AG04450 (cell line): ENCODE data around the gene PISD. TPM values are rescaled to one million over a fixed set of nuclear protein-coding genes. Genes with fewer than 3 reads are reported as not detected.

Source experiments
- CTCF ChIA-PET: fragments of 300-600, 350-600 bp; formaldehyde crosslinking; extraction: SDS; loops from one replicate; lab custom pipeline; 2022; ENCODE audit warnings: antibody characterized with exemption, inconsistent platforms; lab: Charles Lee
- POLR2A ChIA-PET: fragments of 350-600 bp; formaldehyde crosslinking; extraction: SDS; loops from one replicate; lab custom pipeline; 2021; ENCODE audit warnings: antibody characterized with exemption, inconsistent platforms; lab: Yijun Ruan, JAX
- DNase-seq: peaks from one replicate; pipeline ENCODE4 v3.0.0-alpha.2; 2011; ENCODE audit warnings: low read depth, low spot score
- H3K27ac ChIP-seq: one replicate; pipeline ENCODE4 v1.5.1; 2012; ENCODE audit warnings: low read depth, low read length, control low read depth
- H3K27me3 ChIP-seq: one replicate; pipeline ENCODE4 v1.6.0; 2012; ENCODE audit warnings: low read length; ENCODE audit not compliant: control insufficient read depth, insufficient read depth
- H3K4me3 ChIP-seq: 2 replicates; pipeline ENCODE4 v1.5.1; 2011; ENCODE audit warnings: mild to moderate bottlenecking, low read depth, low read length, control low read depth
- H3K9me3 ChIP-seq: 2 replicates; pipeline ENCODE4 v1.5.1; 2012; ENCODE audit warnings: low read length; ENCODE audit not compliant: control insufficient read depth, insufficient read depth
- CTCF ChIP-seq: IDR thresholded peaks from 2 replicates; pipeline ENCODE4 v1.5.1; 2011; ENCODE audit warnings: low read depth, low read length, control low read depth, inconsistent platforms
- polyA plus RNA-seq: library from polyadenylated mRNA; depleted of rRNA; stranded (reverse); fragments of >200 nt; gene quantifications from 2 replicates; pipeline ENCODE4 v1.2.3, GENCODE V29; 2011

The PISD gene
- polyA plus RNA-seq, 1 experiment = 21.6 TPM

DNA sequence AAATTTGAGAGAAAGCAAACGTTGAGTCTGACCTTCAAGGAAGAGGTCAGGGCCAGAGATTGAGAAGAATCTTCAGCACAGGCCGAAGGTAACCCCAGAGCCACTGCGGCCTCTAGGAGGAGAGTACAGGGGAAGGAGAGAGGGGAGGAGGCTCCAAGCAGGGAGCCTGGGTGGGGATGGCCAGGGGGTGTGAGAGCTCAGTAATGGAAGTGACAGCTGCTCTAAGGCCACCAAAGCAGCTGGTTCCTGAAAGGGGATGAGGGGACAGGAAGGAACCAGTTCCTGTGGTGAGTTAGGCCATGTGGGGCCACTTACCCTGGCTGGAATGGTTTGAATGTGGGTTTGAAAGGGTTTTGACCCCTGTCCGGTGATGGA is 46.1 kb downstream of the PISD start:
- CTCF ChIA-PET = interaction anchor here (1.3 to 1.5 kb wide), 2 partner anchors 15 to 59 kb away, joined by 3 to 4 read pairs; no protein-coding TSS in a partner anchor
- DNase-seq = no peak
- no peaks in the 10 kb centered on the region; the same call in 1 of the 2 replicates for H3K9me3 ChIP-seq
- no peaks in the 10 kb centered on the region for H3K27me3 ChIP-seq
- POLR2A ChIA-PET = interaction anchor here (1.9 kb wide), 1 partner anchor 13 kb away, joined by 8 read pairs; no protein-coding TSS in a partner anchor
- no peak overlapping the region for H3K27ac ChIP-seq
- no peak overlapping the region for H3K4me3 ChIP-seq
- no peak for TF ChIP-seq CTCF

DNA sequence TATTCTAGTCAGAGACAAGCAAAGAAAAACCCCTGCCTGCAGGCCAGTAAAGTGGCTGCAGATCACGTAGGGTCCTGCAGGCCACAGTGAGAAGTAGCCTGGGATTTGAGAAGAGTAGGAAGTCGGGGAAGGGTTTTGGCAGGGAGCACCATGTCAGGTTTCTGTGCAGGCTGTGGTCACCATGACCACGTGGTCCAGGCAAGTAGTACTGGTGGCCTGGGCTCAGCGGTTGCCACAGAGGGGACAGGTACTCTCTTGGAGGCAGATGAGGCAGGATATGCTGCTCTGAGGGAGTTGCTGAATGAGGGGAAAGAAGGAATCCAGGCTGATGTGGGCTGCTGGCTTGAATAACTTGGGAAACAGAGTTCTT is 46.5 kb downstream of the PISD start:
- DNase-seq = no peak
- CTCF ChIA-PET = interaction anchor here (1.3 to 1.5 kb wide), 2 partner anchors 15 to 58 kb away, joined by 3 to 4 read pairs; no protein-coding TSS in a partner anchor

GRCh38 chr22:31614781-31615490 is 47.1 kb downstream of the PISD start:
- no peaks in the 10 kb centered on the region for H3K27me3 ChIP-seq
- H3K27ac ChIP-seq = no peak overlapping the region
- no peaks in the 10 kb centered on the region; the same call in 1 of the 2 replicates for H3K9me3 ChIP-seq
- ChIA-PET POLR2A (interaction anchor here (1.9 kb wide), 1 partner anchor 12 kb away, joined by 8 read pairs; no protein-coding TSS in a partner anchor), CTCF (interaction anchor here (1.5 kb wide), 1 partner anchor 16 kb away, joined by 3 read pairs; no protein-coding TSS in a partner anchor)
- TF ChIP-seq CTCF = no peak
- no peak for DNase-seq
- no peak overlapping the region for H3K4me3 ChIP-seq

More for the DNA sequence above, 46.5 kb downstream of the PISD start:
- Histone ChIP-seq H3K9me3 (no peaks in the 10 kb centered on the region; the same call in 1 of the 2 replicates), H3K4me3 (no peak overlapping the region), H3K27me3 (no peaks in the 10 kb centered on the region), H3K27ac (no peak overlapping the region)
- no peak for TF ChIP-seq CTCF
- POLR2A ChIA-PET = interaction anchor here (1.9 kb wide), 1 partner anchor 12 kb away, joined by 8 read pairs; no protein-coding TSS in a partner anchor

DNA sequence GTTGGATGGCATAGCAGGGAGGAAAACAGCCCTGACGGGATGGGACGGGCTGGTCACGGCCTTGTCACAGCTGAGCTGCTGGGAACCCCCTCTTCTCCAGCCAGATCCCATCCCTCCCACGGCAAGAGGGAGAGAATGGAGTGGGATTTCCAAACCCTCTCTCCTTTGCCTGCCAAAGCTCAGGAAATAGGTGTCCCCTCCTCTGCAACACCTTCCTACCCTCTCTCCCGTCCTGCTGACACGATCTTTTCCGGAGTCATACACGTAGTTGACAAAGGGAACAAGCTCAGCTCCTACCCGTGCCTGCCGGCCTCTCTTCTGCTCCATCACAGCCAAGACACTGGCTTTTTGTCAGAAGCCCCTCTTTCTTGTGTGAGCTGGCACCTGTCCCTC is 48.1 kb downstream of the PISD start:
- no peaks in the 10 kb centered on the region; the same call in 1 of the 2 replicates for H3K9me3 ChIP-seq
- no peak for DNase-seq
- H3K27ac ChIP-seq = no peak overlapping the region
- POLR2A ChIA-PET = interaction anchor here (1.1 to 1.9 kb wide), 2 partner anchors 11 to 16 kb away, joined by 3 to 8 read pairs; no protein-coding TSS in a partner anchor
- CTCF ChIA-PET = interaction anchor here (1.2 kb wide), 1 partner anchor 162 kb away, joined by 3 read pairs; no protein-coding TSS in a partner anchor
- no peak overlapping the region for H3K4me3 ChIP-seq
- no peak for TF ChIP-seq CTCF
- no peaks in the 10 kb centered on the region for H3K27me3 ChIP-seq
